Peyer's patch (tissue), 4 donors: ENCODE results near the gene TMEM232.

Experiments used
- POLR2A ChIP-seq, 2 donors: fragments of 450-650 bp; IDR thresholded peaks; one replicate each; pipeline ENCODE4 v1.5.1; 2017; ENCODE audit warnings: antibody characterized with exemption in 2 of 2, mild to moderate bottlenecking in 2 of 2, moderate library complexity in 2 of 2
- TF ChIP-seq, protein P1 (sequence below), 6 experiments: fragments of 450-650 bp in 4 of 6; fragments of 200-600 bp in 2 of 6; sonication (generic) in 1 of 6; IDR thresholded peaks; one replicate each; pipeline ENCODE4 v1.5.1; 2017 to 2019; ENCODE audit warnings: antibody characterized with exemption in 6 of 6, mild to moderate bottlenecking in 3 of 6, moderate library complexity in 1 of 6

DNA sequence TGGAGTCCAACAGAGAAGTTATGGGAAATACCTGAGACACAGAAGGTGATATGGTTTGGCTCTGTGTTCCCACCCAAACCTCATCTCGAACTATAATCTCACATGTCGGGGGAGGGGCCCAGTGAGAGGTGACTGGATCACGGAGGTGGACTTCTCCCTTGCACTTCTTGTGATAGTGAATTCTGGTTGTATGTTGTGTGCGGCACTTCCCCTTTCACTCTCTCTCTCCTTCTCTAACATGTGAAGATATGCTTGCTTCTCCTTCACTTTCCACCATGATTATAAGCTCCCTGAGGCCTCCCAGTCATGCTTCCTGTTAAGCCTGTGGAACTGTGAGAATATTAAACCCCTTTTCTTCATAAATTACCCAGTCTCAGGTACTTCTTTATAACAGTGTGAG lies 96.1 kb downstream of the TMEM232 start:
- TF ChIP-seq, protein P1, sequence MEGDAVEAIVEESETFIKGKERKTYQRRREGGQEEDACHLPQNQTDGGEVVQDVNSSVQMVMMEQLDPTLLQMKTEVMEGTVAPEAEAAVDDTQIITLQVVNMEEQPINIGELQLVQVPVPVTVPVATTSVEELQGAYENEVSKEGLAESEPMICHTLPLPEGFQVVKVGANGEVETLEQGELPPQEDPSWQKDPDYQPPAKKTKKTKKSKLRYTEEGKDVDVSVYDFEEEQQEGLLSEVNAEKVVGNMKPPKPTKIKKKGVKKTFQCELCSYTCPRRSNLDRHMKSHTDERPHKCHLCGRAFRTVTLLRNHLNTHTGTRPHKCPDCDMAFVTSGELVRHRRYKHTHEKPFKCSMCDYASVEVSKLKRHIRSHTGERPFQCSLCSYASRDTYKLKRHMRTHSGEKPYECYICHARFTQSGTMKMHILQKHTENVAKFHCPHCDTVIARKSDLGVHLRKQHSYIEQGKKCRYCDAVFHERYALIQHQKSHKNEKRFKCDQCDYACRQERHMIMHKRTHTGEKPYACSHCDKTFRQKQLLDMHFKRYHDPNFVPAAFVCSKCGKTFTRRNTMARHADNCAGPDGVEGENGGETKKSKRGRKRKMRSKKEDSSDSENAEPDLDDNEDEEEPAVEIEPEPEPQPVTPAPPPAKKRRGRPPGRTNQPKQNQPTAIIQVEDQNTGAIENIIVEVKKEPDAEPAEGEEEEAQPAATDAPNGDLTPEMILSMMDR (IDR thresholded peaks at IDR 0.05) = no peak
- TF ChIP-seq POLR2A (IDR thresholded peaks at IDR 0.05) = no peak
